Type B pancreatic cell (in vitro differentiated cells): ENCODE data around the gene SLC36A3. TPM values are rescaled to one million over a fixed set of nuclear protein-coding genes. Genes with fewer than 3 reads are reported as not detected.

Experiments
- DNase-seq: peaks from one replicate; pipeline ENCODE4 v3.0.0; 2021; ENCODE audit warnings: mixed read lengths; ENCODE audit not compliant: unreplicated experiment; ENCODE audit errors: extremely low spot score
- H3K27ac Mint-ChIP-seq: 2 replicates; pipeline ENCODE4 v1.8.0; 2021; ENCODE audit warnings: mild to moderate bottlenecking, mixed read lengths
- H3K27me3 Mint-ChIP-seq: 2 replicates; pipeline ENCODE4 v1.8.0; 2021; ENCODE audit warnings: mixed read lengths
- H3K36me3 Mint-ChIP-seq: 2 replicates; pipeline ENCODE4 v1.8.0; 2021; ENCODE audit warnings: mixed read lengths
- H3K4me1 Mint-ChIP-seq: one replicate; pipeline ENCODE4 v1.8.0; 2021; ENCODE audit warnings: mixed read lengths; ENCODE audit not compliant: unreplicated experiment
- H3K4me3 Mint-ChIP-seq: 2 replicates; pipeline ENCODE4 v1.8.0; 2021; ENCODE audit warnings: mild to moderate bottlenecking, mixed read lengths
- H3K9me3 Mint-ChIP-seq: 2 replicates; pipeline ENCODE4 v1.8.0; 2021; ENCODE audit warnings: mixed read lengths
- total RNA-seq: library from RNA; stranded (reverse); gene quantifications from 2 replicates; pipeline ENCODE4 v1.2.1, GENCODE V29; 2021; ENCODE audit warnings: low replicate concordance
- TF ChIP-seq, protein P1 (sequence below): fragments of 200-600 bp; sonication (generic); conservative IDR thresholded peaks from 2 replicates; pipeline ENCODE4 v1.5.0; 2021; ENCODE audit warnings: antibody characterized with exemption, mild to moderate bottlenecking

SLC36A3 gene
- total RNA-seq, 1 donor from 2014 or later: not detected

DNA sequence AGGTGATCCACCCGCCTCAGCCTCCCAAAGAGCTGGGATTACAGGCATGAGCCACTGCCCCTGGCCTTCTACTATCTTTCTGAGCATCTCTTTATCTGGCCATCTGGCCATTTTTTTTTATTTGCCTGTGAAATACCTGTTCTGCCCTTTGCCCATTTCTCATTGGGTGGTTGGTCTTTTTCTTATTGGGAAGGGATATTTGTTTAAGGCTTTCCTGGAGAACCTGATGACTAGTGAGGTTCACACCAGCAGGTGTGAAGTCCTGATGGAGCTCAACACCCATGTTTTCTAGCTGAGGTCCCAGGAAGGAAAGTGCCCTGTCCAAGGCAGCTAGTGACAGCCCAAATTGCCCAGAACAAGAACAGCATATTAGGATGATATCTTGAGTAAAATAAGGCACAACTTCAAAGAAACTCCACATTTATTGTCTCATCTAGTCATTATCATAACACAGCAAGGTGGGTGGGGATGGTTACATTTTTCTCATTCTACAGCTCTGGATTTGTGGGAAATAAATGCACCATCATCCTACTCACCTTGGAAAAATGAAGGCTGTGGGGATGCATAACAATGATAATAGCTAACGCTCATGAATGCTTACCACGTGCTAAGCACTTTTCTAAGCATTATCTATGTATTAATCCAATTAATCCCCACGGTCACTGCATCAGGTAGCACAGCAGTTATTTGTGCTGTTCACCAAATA is 20.3 kb downstream of the SLC36A3 start:
- no peaks in the 10 kb centered on the region for H3K9me3 Mint-ChIP-seq
- no peak overlapping the region for H3K4me3 Mint-ChIP-seq
- TF ChIP-seq, protein P1, sequence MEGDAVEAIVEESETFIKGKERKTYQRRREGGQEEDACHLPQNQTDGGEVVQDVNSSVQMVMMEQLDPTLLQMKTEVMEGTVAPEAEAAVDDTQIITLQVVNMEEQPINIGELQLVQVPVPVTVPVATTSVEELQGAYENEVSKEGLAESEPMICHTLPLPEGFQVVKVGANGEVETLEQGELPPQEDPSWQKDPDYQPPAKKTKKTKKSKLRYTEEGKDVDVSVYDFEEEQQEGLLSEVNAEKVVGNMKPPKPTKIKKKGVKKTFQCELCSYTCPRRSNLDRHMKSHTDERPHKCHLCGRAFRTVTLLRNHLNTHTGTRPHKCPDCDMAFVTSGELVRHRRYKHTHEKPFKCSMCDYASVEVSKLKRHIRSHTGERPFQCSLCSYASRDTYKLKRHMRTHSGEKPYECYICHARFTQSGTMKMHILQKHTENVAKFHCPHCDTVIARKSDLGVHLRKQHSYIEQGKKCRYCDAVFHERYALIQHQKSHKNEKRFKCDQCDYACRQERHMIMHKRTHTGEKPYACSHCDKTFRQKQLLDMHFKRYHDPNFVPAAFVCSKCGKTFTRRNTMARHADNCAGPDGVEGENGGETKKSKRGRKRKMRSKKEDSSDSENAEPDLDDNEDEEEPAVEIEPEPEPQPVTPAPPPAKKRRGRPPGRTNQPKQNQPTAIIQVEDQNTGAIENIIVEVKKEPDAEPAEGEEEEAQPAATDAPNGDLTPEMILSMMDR: no peak
- H3K27me3 Mint-ChIP-seq: no peaks in the 10 kb centered on the region
- peak overlapping the region; percentile 90 for H3K27ac Mint-ChIP-seq
- peaks cover 4% of the 10 kb centered on the region for H3K4me1 Mint-ChIP-seq
- no peaks in the 10 kb centered on the region for H3K36me3 Mint-ChIP-seq
- no peak for DNase-seq

DNA sequence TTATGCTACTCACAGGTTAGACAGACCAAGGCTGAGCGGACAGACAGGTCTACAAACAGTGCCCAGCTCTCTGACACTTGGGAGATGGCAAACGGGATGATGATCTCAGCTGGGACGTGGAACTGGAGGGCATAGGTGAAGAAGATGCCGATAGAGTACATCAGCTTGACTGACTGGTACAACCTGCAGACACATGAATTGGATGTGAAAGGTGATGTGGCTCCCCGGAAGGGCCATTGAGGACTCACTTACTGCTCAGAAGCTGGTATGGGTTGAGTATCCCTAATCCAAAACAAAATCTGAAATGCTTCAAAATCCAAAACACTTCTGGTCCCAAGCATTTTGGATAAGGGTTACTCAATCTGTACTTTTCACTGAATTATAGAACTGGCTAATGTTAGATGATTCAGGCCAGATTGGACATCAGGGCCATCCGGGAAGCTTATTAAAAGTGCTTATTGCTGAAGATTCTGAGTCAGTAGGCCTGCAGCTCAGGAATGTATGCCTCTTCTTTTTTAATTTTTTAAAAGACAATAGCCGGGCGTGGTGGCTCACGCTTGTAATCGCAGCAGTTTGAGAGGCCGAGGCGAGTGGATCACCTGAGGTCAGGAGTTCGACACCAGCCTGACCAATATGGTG is 22.4 kb downstream of the SLC36A3 start:
- H3K36me3 Mint-ChIP-seq: no peaks in the 10 kb centered on the region
- no peaks in the 10 kb centered on the region for H3K27me3 Mint-ChIP-seq
- H3K4me1 Mint-ChIP-seq: peaks cover 4% of the 10 kb centered on the region
- no peak overlapping the region for H3K27ac Mint-ChIP-seq
- H3K9me3 Mint-ChIP-seq: no peaks in the 10 kb centered on the region
- no peak for DNase-seq
- TF ChIP-seq, protein P1: no peak
- no peak overlapping the region for H3K4me3 Mint-ChIP-seq

DNA sequence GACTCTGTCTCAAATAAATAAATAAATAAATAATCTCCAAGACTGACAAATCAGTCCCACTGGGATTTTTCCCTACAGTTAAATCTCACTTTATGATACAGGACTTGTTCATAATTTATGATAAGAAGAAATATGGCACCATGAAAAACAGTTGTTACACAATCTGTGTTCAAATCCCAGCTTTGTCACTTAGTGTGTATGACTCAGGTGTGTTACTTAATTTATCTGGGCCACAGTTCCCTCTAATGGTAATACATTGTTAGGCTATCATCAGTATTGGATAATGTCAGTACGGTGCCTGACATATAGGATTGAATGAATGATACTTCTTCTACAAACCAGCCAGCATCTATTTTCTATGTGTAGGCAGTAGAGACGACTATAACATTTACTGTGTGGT is 23.1 kb downstream of the SLC36A3 start:
- Mint-ChIP-seq H3K4me1 (peaks cover under 1% of the 10 kb centered on the region), H3K27me3 (no peaks in the 10 kb centered on the region), H3K4me3 (no peak overlapping the region), H3K36me3 (no peaks in the 10 kb centered on the region), H3K27ac (no peak overlapping the region), H3K9me3 (no peaks in the 10 kb centered on the region)
- DNase-seq: no peak
- TF ChIP-seq, protein P1: no peak

DNA sequence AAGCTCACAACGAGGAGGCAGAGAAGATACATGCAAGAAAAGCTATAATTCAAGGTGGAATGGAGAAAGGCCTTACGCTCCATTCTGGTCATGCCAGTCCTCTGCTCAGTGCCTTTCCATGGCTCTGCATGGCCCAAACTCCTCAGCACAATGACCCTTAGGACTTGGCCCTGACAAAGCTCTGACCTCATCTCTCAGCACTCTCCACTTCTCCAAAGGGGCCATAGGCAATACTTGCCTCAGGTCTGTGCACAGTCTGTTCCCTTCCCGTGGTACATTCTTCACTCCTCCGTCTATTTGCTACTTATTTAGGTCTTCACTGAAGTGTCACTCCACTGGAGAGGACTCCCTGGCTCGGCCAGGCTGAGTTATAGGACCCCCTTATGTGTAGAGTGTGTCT is 24.7 kb downstream of the SLC36A3 start:
- H3K27ac Mint-ChIP-seq: no peak overlapping the region
- no peaks in the 10 kb centered on the region for H3K4me1 Mint-ChIP-seq
- H3K36me3 Mint-ChIP-seq: no peaks in the 10 kb centered on the region
- H3K4me3 Mint-ChIP-seq: no peak overlapping the region
- peaks cover 5% of the 10 kb centered on the region for H3K9me3 Mint-ChIP-seq
- no peak for DNase-seq
- TF ChIP-seq, protein P1: no peak
- no peaks in the 10 kb centered on the region for H3K27me3 Mint-ChIP-seq

DNA sequence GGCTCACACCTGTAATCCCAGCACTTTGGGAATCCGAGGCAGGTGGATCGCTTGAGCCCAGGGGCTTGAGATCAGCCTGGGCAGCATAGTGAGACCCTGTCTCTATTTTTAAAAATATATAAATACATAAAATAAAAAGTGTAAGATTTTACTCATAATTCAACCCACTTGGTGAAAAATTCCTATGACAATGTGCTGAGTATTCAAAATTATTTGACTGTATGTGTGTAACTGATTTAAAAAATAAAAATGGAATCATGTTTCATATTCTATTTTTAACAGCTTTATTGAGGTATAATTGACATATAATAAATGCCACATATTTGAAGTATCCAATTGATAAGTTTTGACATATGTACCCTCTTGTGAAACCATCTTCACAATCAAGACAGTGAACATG is 27.8 kb downstream of the SLC36A3 start:
- peaks cover 5% of the 10 kb centered on the region for H3K9me3 Mint-ChIP-seq
- no peaks in the 10 kb centered on the region for H3K36me3 Mint-ChIP-seq
- TF ChIP-seq, protein P1: no peak
- no peaks in the 10 kb centered on the region for H3K27me3 Mint-ChIP-seq
- H3K27ac Mint-ChIP-seq: no peak overlapping the region
- H3K4me1 Mint-ChIP-seq: no peaks in the 10 kb centered on the region
- no peak for DNase-seq
- no peak overlapping the region for H3K4me3 Mint-ChIP-seq
